Body of pancreas (tissue), 4 donors: ENCODE results near the gene FLCN. TPM values are rescaled to one million over a fixed set of nuclear protein-coding genes. Genes with fewer than 3 reads are reported as not detected.

Experiments
- ATAC-seq: fragments of 150-250 bp; one replicate; pipeline ENCODE4 v1.9.1; 2016
- DNase-seq, 4 donors: peaks; one replicate each; pipeline ENCODE4 v3.0.0-alpha.2; 2019
- H3K27ac ChIP-seq, 4 donors: fragments of 200-600 bp; sonication (generic); 1 replicate in 3 of 4; 2 replicates in 1 of 4; pipeline versions ENCODE4 v1.5.1 to v1.6.1; 2016 to 2019; ENCODE audit warnings: mild to moderate bottlenecking in 1 of 4, mixed read lengths in 1 of 4, moderate library complexity in 1 of 4
- H3K27me3 ChIP-seq, 2 donors: fragments of 200-600 bp; sonication (generic); one replicate each; pipeline ENCODE4 v1.6.0; 2016; ENCODE audit warnings: mild to moderate bottlenecking in 1 of 2
- H3K36me3 ChIP-seq, 2 donors: fragments of 200-600 bp; sonication (generic); replicated peaks in 1 of 2; 2 replicates each; pipeline ENCODE4 v1.5.1; 2016; ENCODE audit warnings: low read depth in 2 of 2; ENCODE audit not compliant: insufficient read depth in 1 of 2
- H3K4me1 ChIP-seq: fragments of 200-600 bp; sonication (generic); one replicate; pipeline ENCODE4 v1.6.0; 2016
- H3K4me3 ChIP-seq, 2 donors: fragments of 200-600 bp; sonication (generic); 1 replicate in 1 of 2; 2 replicates in 1 of 2; pipeline ENCODE4 v1.5.1; 2016 to 2019
- H3K9me3 ChIP-seq, 3 donors: fragments of 200-600 bp; sonication (generic); 1 replicate in 2 of 3; 2 replicates in 1 of 3; pipeline ENCODE4 v1.5.1; 2016
- POLR2A ChIP-seq, 3 donors: fragments of 450-650 bp; IDR thresholded peaks; one replicate each; pipeline ENCODE4 v1.6.1; 2016; ENCODE audit warnings: antibody characterized with exemption in 3 of 3, mild to moderate bottlenecking in 2 of 3
- WGBS, 2 donors: methylation state at CpG; one replicate each; pipeline ENCODE4 v1.1.5; 2017; 5-methylcytosine and 5-hydroxymethylcytosine counted together
- intact Hi-C: fragments of 100-400 bp; cut with DNase I; formaldehyde crosslinking; loops from one replicate; pipeline ENCODE4 v1.15.1; 2023
- total RNA-seq, 2 donors: library from RNA; depleted of rRNA; stranded (reverse); fragments of >200 nt; gene quantifications; one replicate each; pipeline ENCODE4 v1.1.0, GENCODE V29; 2016
- TF ChIP-seq, protein P1 (sequence below), 7 experiments: fragments of 450-650 bp in 4 of 7; fragments of 200-600 bp in 3 of 7; sonication (generic) in 3 of 7; IDR thresholded peaks; one replicate each; pipeline ENCODE4 v1.5.1; 2016 to 2019; ENCODE audit warnings: antibody characterized with exemption in 7 of 7

Gene FLCN
- total RNA-seq, 2 donors from 2014 or later = 35.8 to 64.3 TPM

GRCh38 chr17:17175340-17175739, 61.6 kb downstream of the FLCN start:
- Histone ChIP-seq H3K27ac (no peak overlapping the region), H3K36me3 (peaks cover 9 to 39% of the 10 kb centered on the region in 2 donors)
- ATAC-seq = no peak

GRCh38 chr17:17173921-17174320, 63.0 kb downstream of the FLCN start:
- TF ChIP-seq POLR2A (IDR thresholded peaks at IDR 0.05) = no peak
- TF ChIP-seq, protein P1, sequence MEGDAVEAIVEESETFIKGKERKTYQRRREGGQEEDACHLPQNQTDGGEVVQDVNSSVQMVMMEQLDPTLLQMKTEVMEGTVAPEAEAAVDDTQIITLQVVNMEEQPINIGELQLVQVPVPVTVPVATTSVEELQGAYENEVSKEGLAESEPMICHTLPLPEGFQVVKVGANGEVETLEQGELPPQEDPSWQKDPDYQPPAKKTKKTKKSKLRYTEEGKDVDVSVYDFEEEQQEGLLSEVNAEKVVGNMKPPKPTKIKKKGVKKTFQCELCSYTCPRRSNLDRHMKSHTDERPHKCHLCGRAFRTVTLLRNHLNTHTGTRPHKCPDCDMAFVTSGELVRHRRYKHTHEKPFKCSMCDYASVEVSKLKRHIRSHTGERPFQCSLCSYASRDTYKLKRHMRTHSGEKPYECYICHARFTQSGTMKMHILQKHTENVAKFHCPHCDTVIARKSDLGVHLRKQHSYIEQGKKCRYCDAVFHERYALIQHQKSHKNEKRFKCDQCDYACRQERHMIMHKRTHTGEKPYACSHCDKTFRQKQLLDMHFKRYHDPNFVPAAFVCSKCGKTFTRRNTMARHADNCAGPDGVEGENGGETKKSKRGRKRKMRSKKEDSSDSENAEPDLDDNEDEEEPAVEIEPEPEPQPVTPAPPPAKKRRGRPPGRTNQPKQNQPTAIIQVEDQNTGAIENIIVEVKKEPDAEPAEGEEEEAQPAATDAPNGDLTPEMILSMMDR (IDR thresholded peaks at IDR 0.05) = no peak
- Histone ChIP-seq H3K27me3 (no peaks in the 10 kb centered on the region), H3K9me3 (no peaks in the 10 kb centered on the region), H3K27ac (no peak overlapping the region), H3K4me3 (no peak overlapping the region), H3K36me3 (peaks cover 6 to 35% of the 10 kb centered on the region in 2 donors), H3K4me1 (peaks cover 5% of the 10 kb centered on the region)
- intact Hi-C loops = no loop called here
- WGBS, 2 donors = 44 to 69% methylated on average over 4 to 7 of the region's 14 CpGs
- DNase-seq (no peak), ATAC-seq (no peak)

More at GRCh38 chr17:17175340-17175739, 61.6 kb downstream of the FLCN start:
- WGBS, 2 donors = 90 to 93% methylated on average over 8 of the region's 8 CpGs
- TF ChIP-seq, protein P1 (IDR thresholded peaks at IDR 0.05) = no peak
- no peak for TF ChIP-seq POLR2A (IDR thresholded peaks at IDR 0.05)
- H3K27me3 ChIP-seq = no peaks in the 10 kb centered on the region
- DNase-seq = no peak
- intact Hi-C loops = no loop called here
- no peaks in the 10 kb centered on the region for H3K9me3 ChIP-seq
- H3K4me1 ChIP-seq = peaks cover 5% of the 10 kb centered on the region
- H3K4me3 ChIP-seq = no peak overlapping the region

GRCh38 chr17:17172990-17173389, 64.0 kb downstream of the FLCN start:
- H3K4me3 ChIP-seq = no peak overlapping the region
- ATAC-seq (no peak), DNase-seq (no peak)
- TF ChIP-seq POLR2A (IDR thresholded peaks at IDR 0.05) = no peak
- TF ChIP-seq, protein P1 (IDR thresholded peaks at IDR 0.05) = no peak
- H3K4me1 ChIP-seq = peaks cover 5% of the 10 kb centered on the region
- intact Hi-C loops = no loop called here
- no peaks in the 10 kb centered on the region for H3K9me3 ChIP-seq
- WGBS, 2 donors = 87 to 88% methylated on average over 7 to 9 of the region's 9 CpGs
- peak overlapping the region in 1 of 4 donors; percentile 41 for H3K27ac ChIP-seq
- peaks cover 6 to 28% of the 10 kb centered on the region in 2 donors for H3K36me3 ChIP-seq
- H3K27me3 ChIP-seq = no peaks in the 10 kb centered on the region

GRCh38 chr17:17172001-17172939, 64.7 kb downstream of the FLCN start:
- peak; percentile 39 for ATAC-seq
- WGBS, 2 donors = 80 to 87% methylated on average over 14 to 26 of the region's 26 CpGs
- no peak overlapping the region for H3K27ac ChIP-seq
- H3K36me3 ChIP-seq = peaks cover 8 to 30% of the 10 kb centered on the region in 2 donors
- no peaks in the 10 kb centered on the region for H3K27me3 ChIP-seq
- intact Hi-C loops = no loop called here
- DNase-seq = peak in 1 of 4 donors; percentile 23
- H3K4me1 ChIP-seq = peaks cover 5% of the 10 kb centered on the region
- H3K9me3 ChIP-seq = no peaks in the 10 kb centered on the region
- H3K4me3 ChIP-seq = no peak overlapping the region
- TF ChIP-seq POLR2A (IDR thresholded peaks at IDR 0.05) = no peak
- TF ChIP-seq, protein P1 (IDR thresholded peaks at IDR 0.05) = no peak
